Immature natural killer cell (primary cell): ENCODE data around the gene LUZP1. TPM values are rescaled to one million over a fixed set of nuclear protein-coding genes. Genes with fewer than 3 reads are reported as not detected.
"Not testable (repeated sequence)": the region's sequence is repeated elsewhere in the genome, so short reads cannot be mapped to it uniquely, and the experiment has no call there.

ENCODE experiments used
- DNase-seq, 3 donors: peaks; one replicate each; pipeline ENCODE4 v3.0.0; 2022; ENCODE audit warnings: mixed read lengths in 1 of 3
- H3K27ac Mint-ChIP-seq, 6 donors: one replicate each; pipeline ENCODE4 v1.8.0; 2020; ENCODE audit warnings: mixed read lengths in 6 of 6, mild to moderate bottlenecking in 5 of 6, inconsistent platforms in 4 of 6, moderate library complexity in 3 of 6
- H3K27me3 Mint-ChIP-seq, 3 donors: one replicate each; pipeline ENCODE4 v1.8.0; 2020 to 2021; ENCODE audit warnings: low read depth in 3 of 3, mild to moderate bottlenecking in 3 of 3, mixed read lengths in 3 of 3, moderate library complexity in 3 of 3, inconsistent platforms in 1 of 3
- H3K36me3 Mint-ChIP-seq, 3 donors: one replicate each; pipeline ENCODE4 v1.8.0; 2020; ENCODE audit warnings: mixed read lengths in 3 of 3, inconsistent platforms in 2 of 3, mild to moderate bottlenecking in 2 of 3
- H3K4me1 Mint-ChIP-seq, 2 donors: one replicate each; pipeline ENCODE4 v1.8.0; 2020; ENCODE audit warnings: inconsistent platforms in 2 of 2, mild to moderate bottlenecking in 2 of 2, mixed read lengths in 2 of 2, moderate library complexity in 1 of 2
- H3K4me3 Mint-ChIP-seq, 5 donors: one replicate each; pipeline ENCODE4 v1.8.0; 2020; ENCODE audit warnings: mild to moderate bottlenecking in 5 of 5, mixed read lengths in 5 of 5, inconsistent platforms in 3 of 5, moderate library complexity in 3 of 5
- H3K9me3 Mint-ChIP-seq, 6 donors: one replicate each; pipeline ENCODE4 v1.8.0; 2020; ENCODE audit warnings: mild to moderate bottlenecking in 6 of 6, mixed read lengths in 6 of 6, inconsistent platforms in 4 of 6, moderate library complexity in 3 of 6
- polyA plus RNA-seq, 3 donors: library from polyadenylated mRNA; unstranded; fragments of 300-500 nt; fragmentation: Illumina TruSeq; gene quantifications; one replicate each; pipeline ENCODE4 v1.2.3, GENCODE V29; 2021

LUZP1 gene
- polyA plus RNA-seq, 3 donors from 2014 or later, result 9.8 to 35.5 (median 13.8) TPM

GRCh38 chr1:23202263-23202749 lies 33.6 kb upstream of the LUZP1 start:
- H3K27ac Mint-ChIP-seq, result no peak overlapping the region
- no peaks in the 10 kb centered on the region for H3K4me1 Mint-ChIP-seq
- peaks cover 0 to 7% (median 1%) of the 10 kb centered on the region in 3 donors for H3K27me3 Mint-ChIP-seq
- no peaks in the 10 kb centered on the region for H3K9me3 Mint-ChIP-seq
- no peak for DNase-seq
- H3K4me3 Mint-ChIP-seq, result no peak overlapping the region
- H3K36me3 Mint-ChIP-seq, result no peaks in the 10 kb centered on the region

GRCh38 chr1:23200883-23201282 lies 32.2 kb upstream of the LUZP1 start:
- Mint-ChIP-seq H3K36me3 (no peaks in the 10 kb centered on the region), H3K27ac (no peak overlapping the region), H3K27me3 (peaks cover 1 to 7% (median 2%) of the 10 kb centered on the region in 3 donors), H3K4me3 (no peak overlapping the region), H3K9me3 (no peaks in the 10 kb centered on the region), H3K4me1 (no peaks in the 10 kb centered on the region)
- DNase-seq, result no peak

- Mint-ChIP-seq H3K4me3 (no peak overlapping the region), H3K27me3 (peaks cover 0 to 7% (median 2%) of the 10 kb centered on the region in 3 donors), H3K36me3 (no peaks in the 10 kb centered on the region), H3K4me1 (no peaks in the 10 kb centered on the region), H3K9me3 (no peaks in the 10 kb centered on the region), H3K27ac (no peak overlapping the region)
- DNase-seq, result no peak
Observed at GRCh38 chr1:23198373-23198772, 29.7 kb upstream of the LUZP1 start.

GRCh38 chr1:23196627-23197328 lies 28.1 kb upstream of the LUZP1 start:
- H3K9me3 Mint-ChIP-seq, result no peaks in the 10 kb centered on the region

GRCh38 chr1:23194119-23194984 lies 25.7 kb upstream of the LUZP1 start:
- Mint-ChIP-seq H3K4me1 (no peaks in the 10 kb centered on the region), H3K9me3 (no peaks in the 10 kb centered on the region), H3K4me3 (no peak overlapping the region), H3K27ac (no peak overlapping the region), H3K27me3 (peaks cover 0 to 11% (median 2%) of the 10 kb centered on the region in 3 donors), H3K36me3 (no peaks in the 10 kb centered on the region)
- no peak for DNase-seq

More at GRCh38 chr1:23196627-23197328, 28.1 kb upstream of the LUZP1 start:
- no peak for DNase-seq
- Mint-ChIP-seq H3K4me1 (no peaks in the 10 kb centered on the region), H3K27ac (no peak overlapping the region), H3K36me3 (no peaks in the 10 kb centered on the region), H3K27me3 (peaks cover 0 to 11% (median 2%) of the 10 kb centered on the region in 3 donors), H3K4me3 (no peak overlapping the region)

- DNase-seq, result no peak
- no peak overlapping the region for H3K27ac Mint-ChIP-seq
- H3K4me1 Mint-ChIP-seq, result no peaks in the 10 kb centered on the region
- no peaks in the 10 kb centered on the region for H3K9me3 Mint-ChIP-seq
- H3K4me3 Mint-ChIP-seq, result no peak overlapping the region
- no peaks in the 10 kb centered on the region for H3K36me3 Mint-ChIP-seq
- H3K27me3 Mint-ChIP-seq, result peaks cover 0 to 11% (median 2%) of the 10 kb centered on the region in 3 donors
Observed at GRCh38 chr1:23193391-23194118, 24.9 kb upstream of the LUZP1 start.

- no peak for DNase-seq
- Mint-ChIP-seq H3K4me1 (no peaks in the 10 kb centered on the region), H3K9me3 (no peaks in the 10 kb centered on the region), H3K27me3 (peaks cover 0 to 8% (median 0%) of the 10 kb centered on the region in 3 donors), H3K36me3 (no peaks in the 10 kb centered on the region), H3K27ac (no peak overlapping the region), H3K4me3 (no peak overlapping the region)
Observed at GRCh38 chr1:23191199-23191598, 22.5 kb upstream of the LUZP1 start.

GRCh38 chr1:23188936-23189452 lies 20.3 kb upstream of the LUZP1 start:
- H3K36me3 Mint-ChIP-seq, H3K27me3 Mint-ChIP-seq, H3K4me1 Mint-ChIP-seq, DNase-seq, H3K4me3 Mint-ChIP-seq, H3K9me3 Mint-ChIP-seq, H3K27ac Mint-ChIP-seq: not testable (repeated sequence)

- peaks cover 12 to 14% of the 10 kb centered on the region in 2 donors for H3K4me1 Mint-ChIP-seq
- H3K27ac Mint-ChIP-seq, result no peak overlapping the region
- H3K4me3 Mint-ChIP-seq, result no peak overlapping the region
- DNase-seq, result no peak
- H3K9me3 Mint-ChIP-seq, result no peaks in the 10 kb centered on the region
- H3K27me3 Mint-ChIP-seq, result peaks cover 0 to 7% (median 0%) of the 10 kb centered on the region in 3 donors
- H3K36me3 Mint-ChIP-seq, result no peaks in the 10 kb centered on the region
Observed at GRCh38 chr1:23188434-23188884, 19.8 kb upstream of the LUZP1 start.

GRCh38 chr1:23187637-23188036 lies 19.0 kb upstream of the LUZP1 start:
- peaks cover 12 to 14% of the 10 kb centered on the region in 2 donors for H3K4me1 Mint-ChIP-seq

GRCh38 chr1:23185381-23185780 lies 16.7 kb upstream of the LUZP1 start:
- peaks cover 12 to 14% of the 10 kb centered on the region in 2 donors for H3K4me1 Mint-ChIP-seq
- no peaks in the 10 kb centered on the region for H3K9me3 Mint-ChIP-seq
- H3K27me3 Mint-ChIP-seq, result peaks cover 0 to 2% (median 0%) of the 10 kb centered on the region in 3 donors
- no peak for DNase-seq
- H3K27ac Mint-ChIP-seq, result no peak overlapping the region
- no peaks in the 10 kb centered on the region for H3K36me3 Mint-ChIP-seq
- no peak overlapping the region for H3K4me3 Mint-ChIP-seq

More at GRCh38 chr1:23187637-23188036, 19.0 kb upstream of the LUZP1 start:
- Mint-ChIP-seq H3K27ac (no peak overlapping the region), H3K36me3 (no peaks in the 10 kb centered on the region), H3K9me3 (no peaks in the 10 kb centered on the region), H3K4me3 (no peak overlapping the region), H3K27me3 (peaks cover 0 to 6% (median 0%) of the 10 kb centered on the region in 3 donors)
- no peak for DNase-seq

- peaks cover 12 to 14% of the 10 kb centered on the region in 2 donors for H3K4me1 Mint-ChIP-seq
- peak; percentile 51 to 64 (median 59) for DNase-seq
- H3K27ac Mint-ChIP-seq, result peak overlapping the region in 5 of 6 donors; percentile 2 to 66 (median 12)
- no peaks in the 10 kb centered on the region for H3K27me3 Mint-ChIP-seq
- no peaks in the 10 kb centered on the region for H3K9me3 Mint-ChIP-seq
- H3K36me3 Mint-ChIP-seq, result no peaks in the 10 kb centered on the region
- peak overlapping the region; percentile 65 to 82 (median 79) for H3K4me3 Mint-ChIP-seq
Observed at GRCh38 chr1:23184212-23184934, 15.7 kb upstream of the LUZP1 start.

GRCh38 chr1:23179862-23180261 lies 11.2 kb upstream of the LUZP1 start:
- Mint-ChIP-seq H3K27ac (peak overlapping the region in 1 of 6 donors; percentile 74), H3K27me3 (peaks cover 1 to 4% (median 2%) of the 10 kb centered on the region in 3 donors), H3K9me3 (no peaks in the 10 kb centered on the region), H3K4me1 (peaks cover 25 to 31% of the 10 kb centered on the region in 2 donors), H3K4me3 (no peak overlapping the region), H3K36me3 (no peaks in the 10 kb centered on the region)
- DNase-seq, result no peak
